Measurements from ENCODE around the gene SYNCRIP.

- TF ChIP-seq CTCF (conservative IDR thresholded peaks at IDR 0.05; ENCODE audit: low read length): no peak
- no peak for TF ChIP-seq EZH2phosphoT487 (IDR thresholded peaks at IDR 0.05; ENCODE audit: borderline replicate concordance)
Measured at GRCh38 chr6:85614780-85615179, 27.9 kb downstream of the SYNCRIP start.
